ENCODE measurements around the gene TENT4B. TPM values are rescaled to one million over a fixed set of nuclear protein-coding genes. Genes with fewer than 3 reads are reported as not detected.

TENT4B gene
- polyA plus RNA-seq, 2 of the 4 experiments (the other 2 are of a cell fraction): 12.2 to 19.4 TPM

- Histone ChIP-seq H3K4me3 (no peak overlapping the region), H3K4me2 (no peak overlapping the region), H3K9me3 (no peaks in the 10 kb centered on the region), H3K27ac (peak overlapping the region; percentile 50 to 67; a peak in 4 of 6 replicates), H3K4me1 (peaks cover 38% of the 10 kb centered on the region)
- ATAC-seq (no peak; a peak in 1 of 6 replicates), FAIRE-seq (no peak), DNase-seq (ENCODE audit: low read depth in 1 of 2, low spot score in 1 of 2) (no peak)
- WGBS (ENCODE audit: missing lambda C conversion rate): 92% methylated on average over 15 of the region's 16 CpGs
- CTCF ChIA-PET: interaction anchor here (0.8 to 1.3 kb wide), 2 partner anchors 17 to 64 kb away, joined by 4 read pairs; no protein-coding TSS in a partner anchor
- POLR2A ChIA-PET: no interaction called here
- TF ChIP-seq EHMT2 (IDR thresholded peaks at IDR 0.05; ENCODE audit: low read depth): no peak
- TF ChIP-seq HOXB13 (CRISPR knock-in tag; IDR thresholded peaks at IDR 0.05; ENCODE audit: low read depth): no peak
- TF ChIP-seq NR3C1 (IDR thresholded peaks at IDR 0.05): no peak
These were observed 110.2 kb downstream of the TENT4B start for GRCh38 chr16:50263060-50263909.

GRCh38 chr16:50263940-50264929 lies 111.1 kb downstream of the TENT4B start:
- ATAC-seq: no peak
- POLR2A ChIA-PET: no interaction called here
- H3K4me1 ChIP-seq: peaks cover 30% of the 10 kb centered on the region
- peak overlapping the region; percentile 39; the same call in 2 of the 3 replicates for H3K4me2 ChIP-seq
- H3K9me3 ChIP-seq: no peaks in the 10 kb centered on the region
- no peak overlapping the region for H3K4me3 ChIP-seq
- CTCF ChIA-PET: no interaction called here
- peak overlapping the region; percentile 50 to 67 for H3K27ac ChIP-seq
- TF ChIP-seq FOSL2 (IDR thresholded peaks at IDR 0.05): no peak
- TF ChIP-seq FOSL2 (CRISPR knock-in tag; IDR thresholded peaks at IDR 0.05): 0 out of 2 replicates have a peak, but pooled peaks have one; percentile 10
- peak; percentile 29; the same call in 1 of the 2 replicates for TF ChIP-seq MAX (IDR thresholded peaks at IDR 0.05)
- TF ChIP-seq ZSCAN20 (CRISPR knock-in tag; IDR thresholded peaks at IDR 0.05): 0 out of 2 replicates have a peak, but pooled peaks have one; percentile 21
- no peak for TF ChIP-seq MAZ (IDR thresholded peaks at IDR 0.05; ENCODE audit: borderline replicate concordance, low read depth, low read length)
- peak; percentile 90 for TF ChIP-seq MAFK (IDR thresholded peaks at IDR 0.05; ENCODE audit: partially characterized antibody)
- TF ChIP-seq RCOR1 (IDR thresholded peaks at IDR 0.05; ENCODE audit: low read depth, low read length): no peak
- TF ChIP-seq HMGXB4 (CRISPR knock-in tag; IDR thresholded peaks at IDR 0.05; ENCODE audit: borderline replicate concordance): no peak
- TF ChIP-seq HOXB13 (CRISPR knock-in tag; IDR thresholded peaks at IDR 0.05; ENCODE audit: low read depth): no peak
- no peak for TF ChIP-seq CTCF (IDR thresholded peaks at IDR 0.05)
- TF ChIP-seq ZNF302 (CRISPR knock-in tag; IDR thresholded peaks at IDR 0.05): 0 out of 2 replicates have a peak, but pooled peaks have one; percentile 22
- no peak for TF ChIP-seq REST (IDR thresholded peaks at IDR 0.05)
- TF ChIP-seq NFE2L2 (conservative IDR thresholded peaks at IDR 0.05; ENCODE audit: low read length): peak; percentile 78
- TF ChIP-seq ZFP36 (IDR thresholded peaks at IDR 0.05; ENCODE audit: borderline replicate concordance, partially characterized antibody): peak; percentile 83
- 90% methylated on average over 7 of the region's 8 CpGs for WGBS (ENCODE audit: missing lambda C conversion rate)
- DNase-seq (ENCODE audit: low read depth in 1 of 2, low spot score in 1 of 2): peak in 1 of 2 experiments; percentile 48
- FAIRE-seq: no peak

Data from A549 (cell line).